Measurements from ENCODE around the gene REXO1. TPM values are rescaled to one million over a fixed set of nuclear protein-coding genes. Genes with fewer than 3 reads are reported as not detected.

Gene REXO1
- total and polyA plus RNA-seq, 2 of the 8 experiments (the other 6 are each of a cell fraction or from before 2014, with no cell fraction given) = 42.4 to 44.3 TPM

DNA sequence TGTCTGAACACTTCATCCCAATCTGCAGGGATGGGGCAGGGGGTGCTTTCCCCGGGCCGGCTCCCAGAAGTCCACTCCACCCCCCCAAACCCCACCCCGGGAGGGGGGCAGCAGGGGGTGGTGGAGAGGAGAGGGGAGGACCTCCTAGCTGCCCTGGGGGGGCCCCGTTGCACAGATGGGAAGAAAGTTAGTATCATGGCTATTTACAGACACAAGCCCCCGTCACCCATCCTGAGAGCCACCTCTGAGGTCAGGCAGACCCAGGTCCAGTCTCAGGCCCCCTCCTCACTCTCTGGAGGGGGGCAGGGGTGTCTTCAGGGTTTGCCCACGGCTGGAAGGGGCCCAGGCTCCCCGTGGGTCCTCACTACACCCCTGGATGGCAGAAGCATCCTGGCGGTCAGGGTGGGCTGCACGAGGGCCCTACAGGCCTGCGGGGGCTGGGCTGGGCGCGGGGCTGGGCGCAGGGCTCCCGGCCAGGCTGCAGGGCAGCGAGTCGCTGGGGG lies 5.8 kb upstream of the REXO1 start:
- H4K8ac ChIP-seq (ENCODE audit: extremely low read depth, insufficient read depth, low read length) = peak overlapping the region; percentile 75
- no peak overlapping the region for H2AFZ ChIP-seq (ENCODE audit: low read length)
- no peaks in the 10 kb centered on the region for H3K36me3 ChIP-seq (ENCODE audit: control insufficient read depth in 2 of 4, insufficient read depth in 4 of 4, low read length in 3 of 4)
- POLR2A ChIA-PET (ENCODE audit: partially characterized antibody) = interaction anchor here (0.6 to 2.2 kb wide), 3 partner anchors 10 to 43 kb away, joined by 3 to 9 read pairs (median 7); no protein-coding TSS in a partner anchor
- peak overlapping the region; percentile 93; the same call in 1 of the 2 replicates for H2BK5ac ChIP-seq (ENCODE audit: low read depth, low read length)
- peaks cover 22 to 24% of the 10 kb centered on the region in 2 experiments for H4K20me1 ChIP-seq (replicated peaks in 1 of 2; ENCODE audit: control insufficient read depth in 1 of 2, insufficient read depth in 2 of 2, low read length in 2 of 2)
- no peaks in the 10 kb centered on the region for H3K9me3 ChIP-seq (ENCODE audit: insufficient read depth in 2 of 2, low read depth in 1 of 2, low read length in 1 of 2)
- CTCF ChIA-PET (ENCODE audit: partially characterized antibody) = interaction anchor here (0.6 to 2.5 kb wide), 9 partner anchors 11 to 448 kb away, joined by 3 to 13 read pairs (median 3); no protein-coding TSS in a partner anchor
- H2AK5ac ChIP-seq (ENCODE audit: low read depth, low read length) = 0 out of 2 replicates have a peak overlapping the region, but pooled peaks have one; percentile 75
- no peak overlapping the region for H2BK20ac ChIP-seq (ENCODE audit: low read length)
- no peak overlapping the region for H3K9ac ChIP-seq (replicated peaks in 1 of 4; ENCODE audit: extremely low read depth in 1 of 4, low read depth in 3 of 4, low read length in 3 of 4)
- H2BK120ac ChIP-seq (replicated peaks; ENCODE audit: low read depth, low read length) = no peak overlapping the region
- H4K5ac ChIP-seq (ENCODE audit: insufficient read length, low read depth, low read length) = no peak overlapping the region
- H3K4me3 ChIP-seq (ENCODE audit: extremely low read depth in 1 of 4, insufficient read depth in 2 of 4, low read depth in 3 of 4, low read length in 4 of 4) = no peak overlapping the region
- DNase-seq (ENCODE audit: low read depth in 1 of 2, low spot score in 2 of 2) = no peak
- H3K23me2 ChIP-seq (ENCODE audit: low read depth, low read length) = peaks cover 6% of the 10 kb centered on the region; the same call in 1 of the 2 replicates
- no peak overlapping the region for H3K14ac ChIP-seq (ENCODE audit: insufficient read length)
- no peak overlapping the region for H3K18ac ChIP-seq (ENCODE audit: extremely low read depth, low read length)
- H3K27me3 ChIP-seq (replicated peaks in 1 of 4; ENCODE audit: control insufficient read depth in 3 of 4, extremely low read depth in 1 of 4, insufficient read depth in 3 of 4, low read length in 3 of 4) = no peaks in the 10 kb centered on the region
- 84% methylated on average over 5 of the region's 16 CpGs; no CpG with 5 or more reads in 1 of the 2 experiments for WGBS, 2 experiments (ENCODE audit: extremely low coverage in 1 of 2, insufficient coverage in 1 of 2, insufficient read length in 1 of 2, insufficient replicate concordance in 2 of 2, low coverage in 1 of 2, low lambda C conversion rate in 2 of 2, missing lambda C conversion rate in 1 of 2)
- H3K56ac ChIP-seq (replicated peaks; ENCODE audit: insufficient read length, low read depth, low read length) = no peak overlapping the region
- peaks cover 0 to 40% of the 10 kb centered on the region in 2 experiments; a peak in 3 of 4 replicates for H3K79me2 ChIP-seq (ENCODE audit: control insufficient read depth in 1 of 2, insufficient read depth in 2 of 2, low read length in 2 of 2)
- no peak for FAIRE-seq
- H3K23ac ChIP-seq (ENCODE audit: insufficient read length) = no peak overlapping the region
- peaks cover 0 to 52% (median 43%) of the 10 kb centered on the region in 4 experiments; a peak in 6 of 7 replicates for H3K4me1 ChIP-seq (replicated peaks in 1 of 4; ENCODE audit: control insufficient read depth in 3 of 4, insufficient read depth in 4 of 4, low read length in 3 of 4)
- peak overlapping the region; percentile 69 for H3K4ac ChIP-seq (replicated peaks; ENCODE audit: insufficient read length, low read depth, low read length)
- peak overlapping the region; percentile 67 to 80; a peak in 1 of 4 replicates for H3K4me2 ChIP-seq (ENCODE audit: insufficient read depth in 1 of 2, low read depth in 2 of 2, low read length in 2 of 2)
- H2BK15ac ChIP-seq (ENCODE audit: low read length) = no peak overlapping the region
- H3K27ac ChIP-seq (ENCODE audit: low read depth, low read length) = no peak overlapping the region
- peak overlapping the region; percentile 88 for H4K91ac ChIP-seq (replicated peaks; ENCODE audit: insufficient read length, low read length)
- H2BK12ac ChIP-seq (ENCODE audit: low read depth, low read length) = no peak overlapping the region
- H3K79me1 ChIP-seq (ENCODE audit: low read depth, low read length) = peaks cover 19% of the 10 kb centered on the region
- no peak for TF ChIP-seq SAP30 (IDR thresholded peaks at IDR 0.05; ENCODE audit: insufficient read depth, insufficient replicate concordance, low read length)
- TF ChIP-seq, protein P1, sequence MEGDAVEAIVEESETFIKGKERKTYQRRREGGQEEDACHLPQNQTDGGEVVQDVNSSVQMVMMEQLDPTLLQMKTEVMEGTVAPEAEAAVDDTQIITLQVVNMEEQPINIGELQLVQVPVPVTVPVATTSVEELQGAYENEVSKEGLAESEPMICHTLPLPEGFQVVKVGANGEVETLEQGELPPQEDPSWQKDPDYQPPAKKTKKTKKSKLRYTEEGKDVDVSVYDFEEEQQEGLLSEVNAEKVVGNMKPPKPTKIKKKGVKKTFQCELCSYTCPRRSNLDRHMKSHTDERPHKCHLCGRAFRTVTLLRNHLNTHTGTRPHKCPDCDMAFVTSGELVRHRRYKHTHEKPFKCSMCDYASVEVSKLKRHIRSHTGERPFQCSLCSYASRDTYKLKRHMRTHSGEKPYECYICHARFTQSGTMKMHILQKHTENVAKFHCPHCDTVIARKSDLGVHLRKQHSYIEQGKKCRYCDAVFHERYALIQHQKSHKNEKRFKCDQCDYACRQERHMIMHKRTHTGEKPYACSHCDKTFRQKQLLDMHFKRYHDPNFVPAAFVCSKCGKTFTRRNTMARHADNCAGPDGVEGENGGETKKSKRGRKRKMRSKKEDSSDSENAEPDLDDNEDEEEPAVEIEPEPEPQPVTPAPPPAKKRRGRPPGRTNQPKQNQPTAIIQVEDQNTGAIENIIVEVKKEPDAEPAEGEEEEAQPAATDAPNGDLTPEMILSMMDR (IDR thresholded peaks at IDR 0.05; ENCODE audit: control extremely low read depth in 1 of 3, insufficient read depth in 1 of 3, low read depth in 1 of 3, low read length in 3 of 3) = no peak
- no peak for TF ChIP-seq BACH1 (IDR thresholded peaks at IDR 0.05; ENCODE audit: low read length)
- TF ChIP-seq SRF (IDR thresholded peaks at IDR 0.05; ENCODE audit: low read depth, low read length) = no peak
- no peak for TF ChIP-seq FOSL1 (IDR thresholded peaks at IDR 0.05; ENCODE audit: insufficient read depth, low read depth, low read length)
- no peak for TF ChIP-seq RNF2 (IDR thresholded peaks at IDR 0.05; ENCODE audit: borderline replicate concordance, low read depth, low read length, missing control alignments, poor library complexity, severe bottlenecking)
- TF ChIP-seq SUZ12 (IDR thresholded peaks at IDR 0.05; ENCODE audit: low read length) = no peak
- no peak for TF ChIP-seq KDM4A (IDR thresholded peaks at IDR 0.05; ENCODE audit: low read depth, low read length, severe bottlenecking)
- TF ChIP-seq TAF1 (IDR thresholded peaks at IDR 0.05; ENCODE audit: low read depth, low read length) = no peak
- no peak for TF ChIP-seq NRF1 (IDR thresholded peaks at IDR 0.05; ENCODE audit: low read depth, low read length)

Measured in H1 (cell line).